GM12891 (cell line): ENCODE measurements around the gene ARPC2.

ENCODE experiments used
- DNase-seq: peaks from one replicate; pipeline ENCODE4 v3.0.0; 2011; ENCODE audit warnings: low spot score; ENCODE audit not compliant: insufficient read length
- FAIRE-seq: peaks from 2 replicates; lab custom pipeline; 2011; peaks lifted over from hg19 to GRCh38; lab: Jason Lieb, UNC
- PAX5 ChIP-seq: IDR thresholded peaks from 2 replicates; pipeline ENCODE4 v1.6.1; 2011; ENCODE audit warnings: low read length, moderate library complexity, mild to moderate bottlenecking; ENCODE audit not compliant: insufficient read depth, severe bottlenecking
- POLR2A ChIP-seq: IDR thresholded peaks from 2 replicates; pipeline ENCODE4 v1.6.1; 2011; ENCODE audit warnings: low read depth, low read length, control low read depth
- POLR2AphosphoS5 ChIP-seq: IDR thresholded peaks from 2 replicates; pipeline ENCODE4 v1.6.1; 2011; ENCODE audit warnings: low read depth, low read length, control low read depth
- POU2F2 ChIP-seq: IDR thresholded peaks from 2 replicates; pipeline ENCODE4 v1.6.1; 2011; ENCODE audit warnings: low read depth, mild to moderate bottlenecking, control low read depth, low read length, moderate library complexity
- SPI1 ChIP-seq: IDR thresholded peaks from 2 replicates; pipeline ENCODE4 v1.6.1; 2011; ENCODE audit warnings: low read depth, low read length, control low read depth
- TAF1 ChIP-seq: IDR thresholded peaks from 2 replicates; pipeline ENCODE4 v1.6.1; 2011; ENCODE audit warnings: low read depth, low read length, control low read depth

The ARPC2 gene

DNA sequence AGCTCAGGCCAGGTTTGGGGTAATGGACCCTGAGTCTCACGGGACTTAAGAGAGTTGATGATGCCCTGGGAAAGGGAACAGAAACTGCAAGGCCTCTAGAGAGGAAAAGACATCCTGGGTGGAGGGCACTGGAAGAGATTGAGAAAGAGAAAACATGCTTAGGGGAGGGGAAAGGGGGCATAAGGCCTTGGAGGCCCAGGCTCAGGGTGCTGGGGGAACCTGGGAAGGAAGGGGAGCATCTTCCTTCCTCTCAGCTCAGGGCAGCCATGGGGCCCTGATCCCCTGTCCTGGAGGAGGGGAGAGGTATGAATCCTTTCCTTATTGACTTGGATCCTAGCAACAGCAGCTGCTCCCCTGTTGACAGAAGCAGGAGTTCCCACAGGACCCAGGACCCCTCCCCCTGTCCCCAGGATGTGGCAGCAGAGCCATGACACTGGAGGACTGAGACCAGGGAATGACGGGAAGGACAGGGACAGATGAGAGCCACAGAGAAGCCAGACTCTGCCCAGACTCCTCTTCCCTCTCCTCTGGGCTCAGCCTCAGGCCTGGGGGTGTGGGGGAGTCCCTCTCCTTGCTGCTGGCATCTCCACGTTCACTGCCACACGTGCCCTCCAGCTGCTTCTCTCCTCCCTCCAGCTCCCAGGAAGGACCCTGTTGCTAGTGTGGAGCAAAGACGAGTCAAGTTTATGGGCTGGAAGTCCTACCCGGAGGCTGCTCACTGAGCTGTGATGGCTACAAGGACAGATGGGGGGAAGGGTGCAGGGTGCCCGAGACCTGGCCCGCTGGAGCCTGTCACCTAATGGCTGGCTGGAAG, 44.6 kb downstream of the ARPC2 start:
- no peak for DNase-seq
- TF ChIP-seq POLR2AphosphoS5: no peak
- TF ChIP-seq SPI1: peak; percentile 23; the same call in 1 of the 2 replicates
- peak; percentile 16 for FAIRE-seq

GRCh38 chr2:218262237-218262600, 45.2 kb downstream of the ARPC2 start:
- FAIRE-seq: no peak
- DNase-seq: no peak
- TF ChIP-seq POU2F2: no peak
- no peak for TF ChIP-seq POLR2A
- TF ChIP-seq POLR2AphosphoS5: no peak
- TF ChIP-seq SPI1: no peak

DNA sequence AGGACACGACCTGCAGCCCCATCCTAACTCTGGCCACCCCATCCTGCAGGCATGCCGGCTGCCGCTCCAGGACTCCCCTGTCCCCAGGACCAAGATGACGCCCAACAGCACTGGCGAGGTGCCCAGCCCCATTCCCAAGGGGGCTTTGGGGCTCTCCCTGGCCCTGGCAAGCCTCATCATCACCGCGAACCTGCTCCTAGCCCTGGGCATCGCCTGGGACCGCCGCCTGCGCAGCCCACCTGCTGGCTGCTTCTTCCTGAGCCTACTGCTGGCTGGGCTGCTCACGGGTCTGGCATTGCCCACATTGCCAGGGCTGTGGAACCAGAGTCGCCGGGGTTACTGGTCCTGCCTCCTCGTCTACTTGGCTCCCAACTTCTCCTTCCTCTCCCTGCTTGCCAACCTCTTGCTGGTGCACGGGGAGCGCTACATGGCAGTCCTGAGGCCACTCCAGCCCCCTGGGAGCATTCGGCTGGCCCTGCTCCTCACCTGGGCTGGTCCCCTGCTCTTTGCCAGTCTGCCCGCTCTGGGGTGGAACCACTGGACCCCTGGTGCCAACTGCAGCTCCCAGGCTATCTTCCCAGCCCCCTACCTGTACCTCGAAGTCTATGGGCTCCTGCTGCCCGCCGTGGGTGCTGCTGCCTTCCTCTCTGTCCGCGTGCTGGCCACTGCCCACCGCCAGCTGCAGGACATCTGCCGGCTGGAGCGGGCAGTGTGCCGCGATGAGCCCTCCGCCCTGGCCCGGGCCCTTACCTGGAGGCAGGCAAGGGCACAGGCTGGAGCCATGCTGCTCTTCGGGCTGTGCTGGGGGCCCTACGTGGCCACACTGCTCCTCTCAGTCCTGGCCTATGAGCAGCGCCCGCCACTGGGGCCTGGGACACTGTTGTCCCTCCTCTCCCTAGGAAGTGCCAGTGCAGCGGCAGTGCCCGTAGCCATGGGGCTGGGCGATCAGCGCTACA, 45.9 kb downstream of the ARPC2 start:
- DNase-seq (no peak), FAIRE-seq (no peak)
- TF ChIP-seq POLR2A (no peak), PAX5 (no peak), SPI1 (no peak), POLR2AphosphoS5 (no peak), TAF1 (no peak), POU2F2 (no peak)

- TF ChIP-seq TAF1: no peak
- no peak for TF ChIP-seq SPI1
- no peak for TF ChIP-seq POLR2A
- no peak for TF ChIP-seq PAX5
- no peak for TF ChIP-seq POU2F2
- no peak for TF ChIP-seq POLR2AphosphoS5
- FAIRE-seq (no peak), DNase-seq (no peak)
These were observed 47.0 kb downstream of the ARPC2 start for GRCh38 chr2:218263817-218264641.

GRCh38 chr2:218264773-218265561, 48.0 kb downstream of the ARPC2 start:
- FAIRE-seq: no peak
- DNase-seq: no peak
- no peak for TF ChIP-seq POLR2AphosphoS5
- no peak for TF ChIP-seq POU2F2
- TF ChIP-seq SPI1: no peak
- TF ChIP-seq PAX5: no peak
- no peak for TF ChIP-seq POLR2A
- no peak for TF ChIP-seq TAF1

DNA sequence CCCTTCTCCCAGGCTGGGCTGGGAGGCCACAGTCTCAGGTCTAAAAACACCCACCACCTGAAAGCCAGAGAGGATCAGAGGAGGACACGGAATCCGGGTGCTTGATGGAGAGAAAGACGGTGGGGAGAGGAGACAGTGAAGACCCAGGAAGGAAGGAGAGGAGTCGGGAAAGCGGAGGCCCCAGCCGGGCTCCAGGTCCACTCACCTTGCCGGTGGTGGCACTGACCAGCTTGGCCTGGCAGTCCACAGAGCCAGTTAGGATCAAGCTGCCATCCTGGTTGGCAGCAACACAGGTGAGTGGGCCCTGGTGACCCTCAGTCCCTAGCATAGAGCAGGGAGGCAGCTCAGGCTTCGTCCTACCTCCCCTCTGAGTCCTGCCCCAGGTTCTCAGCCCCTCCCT, 48.6 kb downstream of the ARPC2 start:
- TF ChIP-seq POLR2A: no peak
- no peak for TF ChIP-seq PAX5
- DNase-seq (no peak), FAIRE-seq (no peak)

DNA sequence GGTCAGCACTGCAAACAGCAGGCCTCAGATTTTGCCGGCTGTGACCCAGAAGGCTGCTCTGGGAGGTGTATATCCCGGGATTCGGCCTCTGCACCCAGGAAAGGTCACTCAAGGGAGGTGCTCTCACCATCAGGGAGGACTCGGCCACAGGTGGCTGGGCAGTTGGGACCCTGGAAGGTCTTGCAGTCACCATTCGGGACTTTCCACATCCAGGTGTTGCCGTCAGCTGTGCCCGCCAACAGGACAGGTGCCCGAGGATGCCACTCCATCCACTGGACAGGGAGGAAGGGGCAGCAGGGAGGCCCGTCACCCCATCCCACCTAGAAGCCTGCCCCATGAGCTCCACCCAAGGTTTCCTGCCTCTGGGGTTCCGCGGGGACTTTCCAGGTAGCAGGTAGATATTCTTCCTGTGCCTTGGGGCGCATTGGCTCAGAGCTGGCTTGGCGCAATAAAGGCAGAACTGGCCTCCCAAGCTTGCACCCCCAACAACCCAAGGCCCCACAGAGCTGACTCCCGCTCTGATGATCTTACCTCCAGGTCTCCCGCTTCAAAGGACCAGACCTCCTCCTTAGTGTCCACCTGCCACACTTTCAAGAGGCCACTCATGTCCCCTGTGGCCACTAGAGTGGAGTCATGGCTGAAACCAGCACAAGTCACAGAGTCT, 49.5 kb downstream of the ARPC2 start:
- DNase-seq: no peak
- TF ChIP-seq POLR2AphosphoS5 (no peak), POLR2A (no peak), TAF1 (no peak), PAX5 (no peak), SPI1 (no peak), POU2F2 (no peak)
- FAIRE-seq: no peak

GRCh38 chr2:218267259-218267658, 50.3 kb downstream of the ARPC2 start:
- no peak for DNase-seq
- FAIRE-seq: no peak
- no peak for TF ChIP-seq POU2F2
